ENCODE measurements around the gene SLC35E4.

SLC35E4 gene

DNA sequence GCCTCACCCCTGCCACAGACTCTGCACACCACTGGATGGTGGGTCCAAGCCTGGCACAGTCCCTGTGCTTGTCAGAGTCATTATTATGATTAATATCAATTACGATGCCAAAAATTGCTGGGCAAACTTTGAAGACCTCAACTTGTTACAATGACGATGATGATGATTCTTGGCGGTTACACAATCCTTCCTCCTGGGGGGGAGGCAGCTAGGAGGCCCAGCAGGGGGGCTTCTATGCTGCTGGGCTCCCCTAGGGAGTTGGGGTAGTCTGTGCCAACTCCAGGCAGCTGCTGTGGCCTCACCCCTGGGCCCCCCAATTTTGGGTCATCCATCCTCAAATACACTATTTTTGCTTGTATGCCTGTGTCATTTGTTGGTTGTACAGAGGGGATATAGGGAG is 12.0 kb downstream of the SLC35E4 start:
- Histone ChIP-seq H3K9me3 (ENCODE audit: insufficient read depth, low read length, severe bottlenecking) (no peaks in the 10 kb centered on the region), H2AFZ (ENCODE audit: low read depth, low read length) (no peak overlapping the region), H3K27ac (ENCODE audit: low read length) (no peak overlapping the region), H3K79me2 (ENCODE audit: insufficient read depth, low read length) (no peaks in the 10 kb centered on the region), H3K36me3 (ENCODE audit: insufficient read depth, low read length) (no peaks in the 10 kb centered on the region), H3K4me1 (ENCODE audit: insufficient read depth, low read length) (no peaks in the 10 kb centered on the region), H3K9ac (ENCODE audit: low read depth, low read length) (no peak overlapping the region), H3K27me3 (ENCODE audit: insufficient read depth, low read length, poor library complexity) (no peaks in the 10 kb centered on the region), H3K4me2 (ENCODE audit: insufficient read depth, low read length) (no peak overlapping the region), H4K20me1 (ENCODE audit: insufficient read depth, low read length) (no peaks in the 10 kb centered on the region), H3K4me3 (ENCODE audit: low read depth in 1 of 2, low read length in 2 of 2) (no peak overlapping the region)
- no peak for ATAC-seq (ENCODE audit: insufficient read depth, low read depth)
- no peak for TF ChIP-seq EZH2 (IDR thresholded peaks at IDR 0.05; ENCODE audit: borderline replicate concordance, low read depth, low read length, severe bottlenecking)
- TF ChIP-seq, protein P1, sequence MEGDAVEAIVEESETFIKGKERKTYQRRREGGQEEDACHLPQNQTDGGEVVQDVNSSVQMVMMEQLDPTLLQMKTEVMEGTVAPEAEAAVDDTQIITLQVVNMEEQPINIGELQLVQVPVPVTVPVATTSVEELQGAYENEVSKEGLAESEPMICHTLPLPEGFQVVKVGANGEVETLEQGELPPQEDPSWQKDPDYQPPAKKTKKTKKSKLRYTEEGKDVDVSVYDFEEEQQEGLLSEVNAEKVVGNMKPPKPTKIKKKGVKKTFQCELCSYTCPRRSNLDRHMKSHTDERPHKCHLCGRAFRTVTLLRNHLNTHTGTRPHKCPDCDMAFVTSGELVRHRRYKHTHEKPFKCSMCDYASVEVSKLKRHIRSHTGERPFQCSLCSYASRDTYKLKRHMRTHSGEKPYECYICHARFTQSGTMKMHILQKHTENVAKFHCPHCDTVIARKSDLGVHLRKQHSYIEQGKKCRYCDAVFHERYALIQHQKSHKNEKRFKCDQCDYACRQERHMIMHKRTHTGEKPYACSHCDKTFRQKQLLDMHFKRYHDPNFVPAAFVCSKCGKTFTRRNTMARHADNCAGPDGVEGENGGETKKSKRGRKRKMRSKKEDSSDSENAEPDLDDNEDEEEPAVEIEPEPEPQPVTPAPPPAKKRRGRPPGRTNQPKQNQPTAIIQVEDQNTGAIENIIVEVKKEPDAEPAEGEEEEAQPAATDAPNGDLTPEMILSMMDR (IDR thresholded peaks at IDR 0.05; ENCODE audit: borderline replicate concordance, extremely low read depth, low read length, poor library complexity, severe bottlenecking) = no peak
- no peak for DNase-seq

DNA sequence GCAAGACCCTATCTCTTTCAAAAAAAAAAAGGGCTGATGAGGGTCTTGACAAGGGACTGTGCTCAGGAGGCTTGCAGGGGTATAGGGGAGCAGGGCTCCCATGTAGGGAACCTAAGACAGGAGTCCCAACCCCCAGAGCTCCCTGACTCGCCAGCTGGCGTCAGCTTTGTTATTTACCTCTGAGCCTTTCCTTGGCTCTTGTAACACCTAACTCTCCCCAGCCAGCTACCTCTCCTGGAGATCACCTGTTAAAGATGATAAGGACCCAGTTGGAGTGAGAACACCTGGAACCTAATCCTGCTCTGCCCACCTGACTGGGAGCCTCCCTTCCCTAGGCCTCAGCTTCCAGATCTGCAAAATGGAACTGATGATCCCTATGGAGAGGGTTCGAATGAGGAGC is 13.2 kb downstream of the SLC35E4 start:
- no peak overlapping the region for H3K9ac ChIP-seq (ENCODE audit: low read depth, low read length)
- no peak for TF ChIP-seq EZH2 (IDR thresholded peaks at IDR 0.05; ENCODE audit: borderline replicate concordance, low read depth, low read length, severe bottlenecking)
- TF ChIP-seq, protein P1 (IDR thresholded peaks at IDR 0.05; ENCODE audit: borderline replicate concordance, extremely low read depth, low read length, poor library complexity, severe bottlenecking) = no peak
- no peak overlapping the region for H3K27ac ChIP-seq (ENCODE audit: low read length)
- H3K27me3 ChIP-seq (ENCODE audit: insufficient read depth, low read length, poor library complexity) = no peaks in the 10 kb centered on the region
- no peaks in the 10 kb centered on the region for H4K20me1 ChIP-seq (ENCODE audit: insufficient read depth, low read length)
- no peaks in the 10 kb centered on the region for H3K9me3 ChIP-seq (ENCODE audit: insufficient read depth, low read length, severe bottlenecking)
- no peak overlapping the region for H3K4me2 ChIP-seq (ENCODE audit: insufficient read depth, low read length)
- H3K4me1 ChIP-seq (ENCODE audit: insufficient read depth, low read length) = no peaks in the 10 kb centered on the region
- no peak overlapping the region for H3K4me3 ChIP-seq (ENCODE audit: low read depth in 1 of 2, low read length in 2 of 2)
- no peak overlapping the region for H2AFZ ChIP-seq (ENCODE audit: low read depth, low read length)
- no peaks in the 10 kb centered on the region for H3K79me2 ChIP-seq (ENCODE audit: insufficient read depth, low read length)
- ATAC-seq (ENCODE audit: insufficient read depth, low read depth) = no peak
- no peaks in the 10 kb centered on the region for H3K36me3 ChIP-seq (ENCODE audit: insufficient read depth, low read length)
- DNase-seq = no peak

DNA sequence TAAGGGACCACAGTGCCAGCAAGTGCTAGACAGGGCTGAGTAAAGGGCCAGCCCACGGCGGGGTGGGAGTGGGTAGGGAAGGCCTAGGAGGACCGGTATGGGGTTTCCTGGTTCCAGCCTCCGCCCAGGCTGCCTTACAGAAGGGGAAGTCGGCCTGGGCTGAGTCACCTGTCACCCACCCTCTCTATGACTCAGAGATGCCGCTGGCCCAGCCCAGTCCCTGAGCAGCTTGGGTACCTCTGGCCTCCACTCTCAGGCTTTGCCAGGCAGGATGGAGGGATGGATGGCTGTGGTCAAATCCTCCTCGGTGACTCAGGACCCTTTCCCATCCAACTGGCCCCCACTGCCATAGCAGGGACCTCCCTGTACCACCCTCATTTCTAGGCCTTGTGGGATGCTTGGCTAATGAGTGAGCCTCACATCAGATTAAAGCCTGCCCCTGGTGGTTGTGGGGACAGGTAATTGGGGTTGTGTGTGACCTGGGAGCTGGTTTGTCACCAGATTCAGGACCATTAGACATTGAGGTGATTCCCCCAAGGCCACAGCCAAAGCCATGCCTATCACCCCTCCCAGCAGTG is 13.9 kb downstream of the SLC35E4 start:
- H2AFZ ChIP-seq (ENCODE audit: low read depth, low read length) = no peak overlapping the region
- H3K79me2 ChIP-seq (ENCODE audit: insufficient read depth, low read length) = no peaks in the 10 kb centered on the region
- ATAC-seq (ENCODE audit: insufficient read depth, low read depth) (no peak; the same call in 2 of the 3 replicates), DNase-seq (no peak)
- no peaks in the 10 kb centered on the region for H3K4me1 ChIP-seq (ENCODE audit: insufficient read depth, low read length)
- H3K9me3 ChIP-seq (ENCODE audit: insufficient read depth, low read length, severe bottlenecking) = no peaks in the 10 kb centered on the region
- TF ChIP-seq, protein P1 (IDR thresholded peaks at IDR 0.05; ENCODE audit: borderline replicate concordance, extremely low read depth, low read length, poor library complexity, severe bottlenecking) = no peak
- no peak for TF ChIP-seq EZH2 (IDR thresholded peaks at IDR 0.05; ENCODE audit: borderline replicate concordance, low read depth, low read length, severe bottlenecking)
- no peak overlapping the region for H3K4me2 ChIP-seq (ENCODE audit: insufficient read depth, low read length)
- H3K27ac ChIP-seq (ENCODE audit: low read length) = no peak overlapping the region
- H3K36me3 ChIP-seq (ENCODE audit: insufficient read depth, low read length) = no peaks in the 10 kb centered on the region
- H3K9ac ChIP-seq (ENCODE audit: low read depth, low read length) = no peak overlapping the region
- H3K4me3 ChIP-seq (ENCODE audit: low read depth in 1 of 2, low read length in 2 of 2) = no peak overlapping the region
- H4K20me1 ChIP-seq (ENCODE audit: insufficient read depth, low read length) = no peaks in the 10 kb centered on the region
- no peaks in the 10 kb centered on the region for H3K27me3 ChIP-seq (ENCODE audit: insufficient read depth, low read length, poor library complexity)
